ENCODE measurements around the gene LAPTM5.

Gene LAPTM5

GRCh38 chr1:30742300-30742962 lies 15.1 kb downstream of the LAPTM5 start:
- DNase-seq (ENCODE audit: low spot score), result no peak

- no peak for DNase-seq (ENCODE audit: low spot score)
Measured at GRCh38 chr1:30741239-30741894, 16.2 kb downstream of the LAPTM5 start.

- DNase-seq (ENCODE audit: low spot score), result no peak
Measured at GRCh38 chr1:30740251-30741238, 17.0 kb downstream of the LAPTM5 start.

DNA sequence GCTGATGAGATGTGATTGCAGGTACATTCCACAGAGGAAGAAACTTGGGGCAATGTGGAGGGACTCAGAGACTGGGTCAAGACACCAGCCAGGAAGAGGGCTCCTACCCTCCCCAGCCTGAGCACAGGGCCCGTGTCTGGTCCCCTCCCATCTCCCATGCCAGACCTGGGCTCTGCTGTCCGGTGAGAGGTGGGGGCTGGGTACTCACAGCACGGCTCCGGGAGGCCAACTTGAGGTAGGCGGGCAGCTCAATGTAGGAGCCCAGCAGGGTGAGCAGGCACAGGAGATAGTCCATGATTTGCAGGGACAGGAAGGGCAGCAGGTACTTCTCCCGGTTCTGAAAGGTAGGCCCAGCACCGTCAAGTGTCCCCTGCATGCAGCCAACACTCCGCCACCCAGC lies 18.0 kb downstream of the LAPTM5 start:
- no peak for DNase-seq (ENCODE audit: low spot score)

- DNase-seq (ENCODE audit: low spot score), result no peak
Measured at GRCh38 chr1:30738715-30739559, 18.6 kb downstream of the LAPTM5 start.

DNA sequence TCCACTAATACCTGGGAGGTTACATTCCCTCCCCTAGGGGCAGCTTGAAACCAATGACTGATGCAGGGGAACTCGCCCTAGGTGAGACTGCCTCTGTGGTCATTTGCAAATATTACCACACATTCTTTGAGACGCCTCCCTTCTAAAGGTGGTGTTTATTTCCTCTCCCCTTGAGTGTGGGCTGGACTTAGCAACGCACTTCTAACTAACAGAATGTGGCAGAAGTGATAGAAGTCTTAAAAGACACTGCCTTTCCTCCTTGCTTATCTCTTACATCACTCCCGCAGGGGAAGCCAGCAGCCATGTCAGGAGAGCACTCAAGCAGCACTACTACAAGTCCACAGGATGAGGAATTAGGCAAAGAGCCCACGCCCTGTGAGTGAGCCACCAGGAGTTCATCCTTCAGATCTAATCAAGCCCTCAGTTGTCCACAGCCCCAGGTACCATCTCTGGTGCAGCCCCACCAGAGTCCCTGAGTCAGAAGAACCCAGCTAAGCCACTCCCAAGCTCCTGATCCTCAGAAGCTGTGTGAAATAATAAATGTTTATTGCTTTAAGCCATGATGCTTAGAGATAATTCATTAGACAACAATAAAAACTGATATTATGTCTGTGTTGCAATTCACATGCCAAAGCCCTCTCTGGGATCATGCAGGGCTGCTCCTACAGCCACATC lies 19.4 kb downstream of the LAPTM5 start:
- DNase-seq (ENCODE audit: low spot score), result no peak

DNA sequence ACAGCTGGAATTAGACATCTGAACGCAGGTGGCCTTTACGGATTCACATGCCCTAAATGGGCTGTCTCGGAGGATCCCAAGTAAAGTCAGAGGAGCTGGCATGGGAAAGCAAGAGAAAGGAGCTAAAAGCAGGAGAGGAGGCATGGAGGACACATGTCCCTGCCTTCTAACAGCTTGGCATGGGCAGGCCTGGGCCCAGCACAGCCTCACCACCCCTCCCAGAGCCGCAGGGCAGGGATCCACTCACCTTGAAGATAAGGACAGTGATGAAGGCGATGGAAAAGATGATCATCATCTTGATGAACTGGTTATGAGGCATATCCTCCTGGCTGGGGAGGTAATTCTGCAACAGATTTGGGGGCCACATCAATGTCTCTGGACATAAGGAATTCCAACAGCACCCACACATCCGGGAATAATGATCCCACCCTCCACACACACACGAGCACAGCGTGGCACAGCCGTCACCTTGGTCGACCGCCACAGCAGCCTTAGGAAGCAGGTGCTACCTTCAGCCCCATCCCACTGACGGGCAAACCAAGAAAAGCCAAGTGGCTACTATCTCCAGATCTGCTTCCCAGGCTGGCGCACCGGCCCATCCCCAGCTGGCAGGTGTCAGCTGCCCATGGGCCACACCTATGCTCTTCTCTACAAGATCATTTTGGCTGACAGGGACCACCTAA lies 20.1 kb downstream of the LAPTM5 start:
- DNase-seq (ENCODE audit: low spot score), result no peak

DNA sequence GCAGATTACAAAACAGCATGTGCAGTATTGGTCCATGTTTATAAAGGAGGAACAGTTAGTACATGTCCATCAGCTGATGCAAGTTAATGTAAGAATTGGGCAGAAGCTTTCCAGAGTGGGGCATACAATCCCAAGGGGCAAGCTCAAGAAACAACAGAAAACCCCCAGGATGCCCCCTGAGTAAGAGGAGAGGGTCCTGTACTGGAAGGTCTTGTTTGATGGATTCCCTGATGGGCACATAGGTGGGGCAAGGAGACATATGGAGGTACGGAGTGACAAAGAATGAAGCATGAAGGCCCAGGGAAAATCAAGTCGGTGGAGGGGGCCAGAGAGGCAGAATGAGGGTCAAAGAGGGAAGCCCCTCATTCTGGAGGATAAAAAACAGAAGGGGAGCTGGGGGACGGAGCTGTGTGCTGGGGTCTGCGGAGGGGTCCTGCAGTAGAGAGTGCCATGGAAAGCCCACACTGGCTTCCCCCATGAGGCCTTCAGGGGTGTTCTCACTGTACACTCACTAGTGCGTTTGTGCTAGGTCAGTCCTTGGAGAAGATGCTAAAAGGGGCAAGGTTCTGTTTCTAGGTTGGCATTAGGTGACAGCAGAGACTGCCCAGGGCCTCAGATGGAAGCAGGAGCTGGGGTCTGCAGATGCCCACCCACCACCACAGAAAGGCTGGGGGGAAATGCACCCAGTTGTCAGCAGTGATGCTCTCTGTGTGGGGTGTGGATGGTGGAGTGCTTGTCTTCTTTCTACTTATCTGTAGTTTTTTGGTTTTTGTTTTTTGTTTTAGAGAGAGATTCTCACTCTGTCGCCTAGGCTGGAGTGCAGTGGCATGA lies 21.7 kb downstream of the LAPTM5 start:
- DNase-seq (ENCODE audit: low spot score), result no peak

DNA sequence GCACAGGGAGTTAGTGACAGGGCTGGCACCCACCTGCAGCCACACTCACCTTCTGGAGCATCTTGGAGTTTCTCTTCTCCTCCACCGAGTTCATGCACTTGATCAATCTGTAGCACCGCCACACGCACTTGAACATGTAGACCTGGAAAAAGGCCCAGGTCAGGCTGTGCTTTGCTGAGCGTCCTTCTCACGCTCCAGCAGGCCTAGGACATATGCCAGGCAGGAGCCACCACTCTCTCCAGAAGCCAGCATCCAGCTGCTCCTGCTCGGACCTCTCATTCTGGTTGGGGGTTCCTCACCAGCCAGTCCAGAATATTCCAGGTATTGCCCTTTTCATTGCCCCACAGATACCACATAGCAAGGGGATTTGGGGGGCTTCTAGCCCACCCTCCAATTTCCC lies 22.4 kb downstream of the LAPTM5 start:
- no peak for DNase-seq (ENCODE audit: low spot score)

- DNase-seq (ENCODE audit: low spot score), result no peak
Measured at GRCh38 chr1:30734580-30734979, 23.0 kb downstream of the LAPTM5 start.

GRCh38 chr1:30734106-30734505 lies 23.5 kb downstream of the LAPTM5 start:
- no peak for DNase-seq (ENCODE audit: low spot score)

GRCh38 chr1:30733493-30733892 lies 24.1 kb downstream of the LAPTM5 start:
- no peak for DNase-seq (ENCODE audit: low spot score)

- DNase-seq (ENCODE audit: low spot score), result no peak
Measured at GRCh38 chr1:30732277-30732996, 25.1 kb downstream of the LAPTM5 start.

DNA sequence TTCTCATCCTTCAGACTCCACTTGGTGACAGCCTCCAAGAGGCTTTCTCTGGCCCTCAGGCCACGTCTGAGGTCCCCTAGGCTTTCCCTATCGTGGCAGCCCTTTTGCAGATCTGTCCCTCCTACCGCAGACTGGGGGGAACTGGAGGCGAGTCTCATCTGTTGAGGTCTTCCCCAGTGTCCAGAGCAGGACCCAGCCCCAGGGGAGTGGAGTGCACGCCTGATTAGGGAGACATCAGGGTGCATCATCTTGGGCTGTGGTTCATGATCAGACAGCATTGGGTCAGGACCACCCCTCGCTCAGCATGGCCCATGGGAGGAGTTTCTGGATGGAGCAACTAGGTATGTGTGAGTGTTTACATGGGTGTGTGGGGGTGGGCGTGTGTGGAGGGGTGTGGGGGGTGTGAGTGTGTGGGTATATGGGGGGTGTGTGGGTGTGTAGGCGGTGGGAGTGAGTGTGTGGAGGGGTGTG lies 25.7 kb downstream of the LAPTM5 start:
- DNase-seq (ENCODE audit: low spot score), result no peak

DNA sequence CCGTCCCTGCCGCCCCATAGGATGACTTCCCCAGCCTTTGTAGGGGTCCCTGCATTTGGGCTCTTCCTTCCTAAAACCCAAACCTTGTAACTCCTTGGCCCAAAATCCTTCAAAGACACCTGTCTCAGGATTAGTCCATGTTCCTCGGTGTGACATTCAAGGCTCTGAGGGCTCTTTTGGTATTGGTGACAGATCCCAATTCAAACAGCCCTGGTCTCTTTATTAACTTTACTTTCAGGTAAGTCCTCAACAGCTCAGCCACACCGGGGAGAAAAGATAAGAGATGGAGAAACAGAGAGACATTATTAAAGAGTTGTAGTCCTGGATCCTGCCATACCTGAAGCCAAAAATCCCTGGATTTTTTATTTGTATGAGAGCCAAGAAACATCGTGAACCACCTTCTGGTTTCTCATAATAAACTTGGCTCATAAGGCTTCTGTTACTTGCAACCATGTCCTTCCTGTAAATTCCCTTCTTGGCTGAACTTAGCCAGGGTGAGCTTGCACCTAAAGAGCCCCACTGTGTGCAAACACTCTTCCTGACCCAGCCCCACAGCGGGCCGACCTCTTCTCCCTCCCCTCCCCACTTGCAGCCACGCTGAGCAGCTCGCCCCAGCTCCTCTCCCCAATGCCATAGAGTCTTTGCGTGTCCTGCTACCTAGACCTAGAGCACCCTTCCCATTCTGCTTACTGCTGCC lies 26.3 kb downstream of the LAPTM5 start:
- DNase-seq (ENCODE audit: low spot score), result no peak

- DNase-seq (ENCODE audit: low spot score), result no peak
Measured at GRCh38 chr1:30730346-30731108, 27.0 kb downstream of the LAPTM5 start.

- DNase-seq (ENCODE audit: low spot score), result no peak
Measured at GRCh38 chr1:30729901-30730300, 27.7 kb downstream of the LAPTM5 start.
